Measurements from ENCODE around the gene GLIS1.

GLIS1 gene

DNA sequence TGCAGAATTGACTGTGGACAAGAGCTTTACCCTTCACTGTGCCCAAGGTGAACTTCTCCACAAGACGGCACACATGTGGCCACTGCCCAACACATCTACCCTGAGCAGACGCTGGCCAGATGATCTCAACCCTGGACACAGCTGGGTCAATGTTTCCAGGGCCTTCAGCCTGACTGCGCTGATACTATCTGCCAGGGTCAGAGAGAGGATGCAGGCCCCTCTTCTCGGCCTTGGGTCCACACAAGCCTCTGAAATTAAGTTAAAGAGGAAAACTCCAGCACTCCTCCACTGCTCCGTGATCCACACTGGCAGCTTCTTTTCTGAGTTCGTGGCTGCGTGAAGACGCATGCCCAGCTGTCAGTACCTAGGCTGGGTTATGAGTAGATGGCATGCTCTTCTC is 58.1 kb downstream of the GLIS1 start:
- no peak for DNase-seq (ENCODE audit: extremely low spot score)
- ChIA-PET CTCF (interaction anchor here (1.2 kb wide), 1 partner anchor 195 kb away, joined by 3 read pairs; no protein-coding TSS in a partner anchor), POLR2A (no interaction called here)
- TF ChIP-seq TARDBP (IDR thresholded peaks at IDR 0.05) (no peak), FOXK2 (IDR thresholded peaks at IDR 0.05) (no peak), ELF4 (IDR thresholded peaks at IDR 0.05) (no peak)
- TF ChIP-seq, protein P1, sequence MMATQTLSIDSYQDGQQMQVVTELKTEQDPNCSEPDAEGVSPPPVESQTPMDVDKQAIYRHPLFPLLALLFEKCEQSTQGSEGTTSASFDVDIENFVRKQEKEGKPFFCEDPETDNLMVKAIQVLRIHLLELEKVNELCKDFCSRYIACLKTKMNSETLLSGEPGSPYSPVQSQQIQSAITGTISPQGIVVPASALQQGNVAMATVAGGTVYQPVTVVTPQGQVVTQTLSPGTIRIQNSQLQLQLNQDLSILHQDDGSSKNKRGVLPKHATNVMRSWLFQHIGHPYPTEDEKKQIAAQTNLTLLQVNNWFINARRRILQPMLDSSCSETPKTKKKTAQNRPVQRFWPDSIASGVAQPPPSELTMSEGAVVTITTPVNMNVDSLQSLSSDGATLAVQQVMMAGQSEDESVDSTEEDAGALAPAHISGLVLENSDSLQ (IDR thresholded peaks at IDR 0.05), result no peak

DNA sequence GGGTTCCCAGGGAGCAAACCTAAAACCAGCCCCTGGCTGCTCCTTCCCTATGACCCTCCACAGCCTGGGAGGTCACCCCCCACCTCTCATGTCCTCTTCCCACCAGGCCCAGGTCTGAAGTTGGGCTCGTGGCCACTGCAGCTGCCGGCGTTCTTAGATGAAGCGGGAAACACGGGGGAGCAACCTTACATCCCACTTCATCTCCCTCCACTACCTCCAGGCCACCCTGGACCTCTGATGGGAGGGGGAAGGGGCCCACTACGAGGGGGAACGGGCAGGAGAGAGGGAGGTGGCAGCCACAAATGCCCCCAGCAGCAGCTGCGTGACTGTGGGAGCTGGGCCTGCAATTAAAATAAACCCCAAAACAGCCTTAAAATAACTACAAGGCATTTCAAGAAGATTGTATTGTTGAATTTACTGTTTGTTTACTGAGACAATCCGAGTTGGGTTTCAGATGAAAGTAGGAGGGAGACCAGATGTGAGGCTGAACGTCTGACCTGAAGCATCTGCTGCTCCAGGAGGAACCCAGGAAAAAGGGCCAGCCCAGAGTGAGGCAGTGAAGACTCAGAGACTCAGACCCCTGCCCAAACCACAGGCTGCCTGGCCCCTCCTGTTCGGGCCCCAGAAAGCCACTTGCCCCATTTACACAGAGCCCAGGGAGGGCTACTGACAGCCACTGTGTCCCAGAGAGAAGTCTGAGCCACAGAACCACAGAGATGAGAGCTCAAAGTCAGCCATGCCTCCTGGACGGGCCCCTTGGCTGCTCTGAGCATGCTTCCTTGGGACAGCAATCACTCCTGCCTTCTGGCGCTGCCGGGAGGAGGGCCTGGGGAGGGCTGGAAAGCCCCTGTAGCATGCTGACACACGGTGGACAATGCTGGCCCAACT is 59.8 kb downstream of the GLIS1 start:
- DNase-seq (ENCODE audit: extremely low spot score), result no peak
- TF ChIP-seq, protein P1 (IDR thresholded peaks at IDR 0.05), result no peak
- TF ChIP-seq FOXA1 (IDR thresholded peaks at IDR 0.05) (no peak), FOXK2 (IDR thresholded peaks at IDR 0.05) (no peak)
- POLR2A ChIA-PET, result no interaction called here
- CTCF ChIA-PET, result interaction anchor here (0.6 kb wide), 2 partner anchors 193 to 235 kb away, joined by 3 read pairs; no protein-coding TSS in a partner anchor

DNA sequence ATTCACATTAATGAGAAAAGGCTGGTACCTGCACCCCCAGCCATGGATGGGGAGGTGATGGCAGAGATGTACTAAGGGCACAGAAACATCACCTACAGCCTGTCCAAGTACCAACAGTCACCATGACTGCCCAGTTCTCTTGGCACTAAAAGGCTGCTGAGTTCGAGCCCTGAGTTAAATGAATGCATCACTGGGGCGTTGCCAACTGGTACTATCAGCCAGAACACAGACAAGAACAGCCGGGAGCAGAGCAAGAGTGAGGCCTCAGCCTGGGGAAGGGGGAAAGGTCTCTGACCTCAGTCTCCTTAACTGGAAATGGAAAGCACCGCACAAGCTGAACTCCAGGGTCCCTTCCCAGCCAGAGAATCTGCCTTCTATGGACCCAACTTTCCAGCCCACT is 60.5 kb downstream of the GLIS1 start:
- DNase-seq (ENCODE audit: extremely low spot score), result no peak
- CTCF ChIA-PET, result interaction anchor here (0.6 kb wide), 1 partner anchor 234 kb away, joined by 3 read pairs; no protein-coding TSS in a partner anchor
- POLR2A ChIA-PET, result no interaction called here
- TF ChIP-seq SUZ12 (IDR thresholded peaks at IDR 0.05), result no peak
- TF ChIP-seq ELF4 (IDR thresholded peaks at IDR 0.05), result no peak
- no peak for TF ChIP-seq FOXA1 (IDR thresholded peaks at IDR 0.05)
- TF ChIP-seq CTBP1 (IDR thresholded peaks at IDR 0.05; ENCODE audit: borderline replicate concordance), result no peak
- TF ChIP-seq NFRKB (IDR thresholded peaks at IDR 0.05), result no peak
- TF ChIP-seq, protein P1 (IDR thresholded peaks at IDR 0.05), result no peak
- TF ChIP-seq ARNT (IDR thresholded peaks at IDR 0.05), result no peak
- TF ChIP-seq LEF1 (IDR thresholded peaks at IDR 0.05; ENCODE audit: borderline replicate concordance), result no peak
- TF ChIP-seq FOXK2 (IDR thresholded peaks at IDR 0.05), result no peak
- no peak for TF ChIP-seq TARDBP (IDR thresholded peaks at IDR 0.05)
- no peak for TF ChIP-seq ZNF384 (IDR thresholded peaks at IDR 0.05)
- TF ChIP-seq HDGF (IDR thresholded peaks at IDR 0.05; ENCODE audit: borderline replicate concordance), result no peak
- no peak for TF ChIP-seq L3MBTL2 (conservative IDR thresholded peaks at IDR 0.05)
- no peak for TF ChIP-seq FOXM1 (IDR thresholded peaks at IDR 0.05; ENCODE audit: borderline replicate concordance)
- TF ChIP-seq BHLHE40 (IDR thresholded peaks at IDR 0.05; ENCODE audit: borderline replicate concordance), result no peak
- TF ChIP-seq SP1 (IDR thresholded peaks at IDR 0.05), result no peak

DNA sequence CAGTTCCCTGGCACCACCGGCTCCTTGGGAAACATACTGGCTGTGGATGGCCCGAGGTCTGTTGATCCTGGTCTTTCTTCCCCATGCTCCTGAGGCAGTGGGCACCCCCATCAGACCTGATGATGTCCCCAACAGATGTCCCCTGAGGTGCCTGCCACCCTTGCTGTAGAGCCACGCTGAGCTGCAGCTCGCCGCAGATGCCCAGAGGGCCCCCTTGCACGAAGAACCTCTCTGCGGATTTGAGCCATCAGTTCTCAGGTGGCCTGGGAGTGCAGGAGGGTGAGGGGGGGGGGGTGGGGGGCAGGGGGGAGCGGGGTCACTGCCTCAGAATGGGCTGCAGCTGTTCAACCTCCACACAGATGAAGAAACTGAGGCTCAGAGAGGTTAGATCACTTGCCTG is 60.9 kb downstream of the GLIS1 start:
- DNase-seq (ENCODE audit: extremely low spot score), result no peak
- ChIA-PET CTCF (no interaction called here), POLR2A (no interaction called here)
- TF ChIP-seq FOXA1 (IDR thresholded peaks at IDR 0.05) (no peak), SUZ12 (IDR thresholded peaks at IDR 0.05) (no peak), SP1 (IDR thresholded peaks at IDR 0.05) (no peak), FOXK2 (IDR thresholded peaks at IDR 0.05) (no peak), TARDBP (IDR thresholded peaks at IDR 0.05) (no peak), LEF1 (IDR thresholded peaks at IDR 0.05; ENCODE audit: borderline replicate concordance) (no peak), ZNF384 (IDR thresholded peaks at IDR 0.05) (no peak), BHLHE40 (IDR thresholded peaks at IDR 0.05; ENCODE audit: borderline replicate concordance) (no peak), CTBP1 (IDR thresholded peaks at IDR 0.05; ENCODE audit: borderline replicate concordance) (no peak), HDGF (IDR thresholded peaks at IDR 0.05; ENCODE audit: borderline replicate concordance) (no peak), ARNT (IDR thresholded peaks at IDR 0.05) (no peak), FOXM1 (IDR thresholded peaks at IDR 0.05; ENCODE audit: borderline replicate concordance) (no peak), ELF4 (IDR thresholded peaks at IDR 0.05) (no peak), L3MBTL2 (conservative IDR thresholded peaks at IDR 0.05) (no peak), NFRKB (IDR thresholded peaks at IDR 0.05) (no peak)
- TF ChIP-seq, protein P1 (IDR thresholded peaks at IDR 0.05), result no peak

DNA sequence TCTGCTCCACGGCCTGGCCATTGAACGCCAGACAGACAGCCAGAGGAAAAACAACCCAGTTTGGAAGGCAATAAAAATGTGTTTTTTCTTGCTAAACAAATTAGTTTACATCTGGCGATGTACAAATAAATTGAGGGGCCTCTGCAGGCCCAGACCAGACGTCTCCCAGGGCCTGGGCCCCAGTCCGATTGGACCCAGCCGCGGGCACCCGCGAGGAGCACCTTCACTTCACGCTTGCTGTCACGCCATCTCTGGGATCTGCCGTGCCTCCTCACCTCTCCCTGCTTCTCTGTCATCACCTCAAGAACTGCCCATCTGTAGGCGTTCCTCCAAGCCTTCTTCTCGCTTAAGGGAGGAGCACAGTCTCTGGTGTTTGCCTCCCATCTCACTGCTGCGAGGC is 61.5 kb downstream of the GLIS1 start:
- ChIA-PET POLR2A (no interaction called here), CTCF (no interaction called here)
- DNase-seq (ENCODE audit: extremely low spot score), result no peak
- TF ChIP-seq BHLHE40 (IDR thresholded peaks at IDR 0.05; ENCODE audit: borderline replicate concordance), result no peak
- TF ChIP-seq, protein P1 (IDR thresholded peaks at IDR 0.05), result no peak
- TF ChIP-seq FOXM1 (IDR thresholded peaks at IDR 0.05; ENCODE audit: borderline replicate concordance), result no peak
- TF ChIP-seq ARNT (IDR thresholded peaks at IDR 0.05), result no peak
- no peak for TF ChIP-seq L3MBTL2 (conservative IDR thresholded peaks at IDR 0.05)
- TF ChIP-seq SUZ12 (IDR thresholded peaks at IDR 0.05), result no peak
- TF ChIP-seq LEF1 (IDR thresholded peaks at IDR 0.05; ENCODE audit: borderline replicate concordance), result no peak
- TF ChIP-seq ELF4 (IDR thresholded peaks at IDR 0.05), result no peak
- TF ChIP-seq NFRKB (IDR thresholded peaks at IDR 0.05), result no peak
- TF ChIP-seq HDGF (IDR thresholded peaks at IDR 0.05; ENCODE audit: borderline replicate concordance), result no peak
